GM19438 (cell line): Measurements from ENCODE around the gene ARMC2.
"Not testable (repeated sequence)": the region's sequence is repeated elsewhere in the genome, so short reads cannot be mapped to it uniquely, and the experiment has no call there.

ENCODE experiments used
- ATAC-seq: cut with Tn5 transposase; IDR thresholded peaks from one replicate; pipeline ENCODE4 v1.9.1; 2021; ENCODE audit warnings: low read depth; ENCODE audit not compliant: unreplicated experiment

Gene ARMC2

GRCh38 chr6:108866798-108867197, 18.6 kb downstream of the ARMC2 start:
- ATAC-seq, result no peak

- ATAC-seq, result no peak
These were observed 20.4 kb downstream of the ARMC2 start for GRCh38 chr6:108868647-108869046.

- no peak for ATAC-seq
These were observed 21.7 kb downstream of the ARMC2 start for GRCh38 chr6:108869876-108870275.

GRCh38 chr6:108870357-108870756, 22.1 kb downstream of the ARMC2 start:
- ATAC-seq, result no peak

- ATAC-seq, result no peak
These were observed 23.9 kb downstream of the ARMC2 start for GRCh38 chr6:108872141-108872557.

- ATAC-seq, result no peak
These were observed 24.4 kb downstream of the ARMC2 start for GRCh38 chr6:108872575-108872974.

- ATAC-seq, result no peak
These were observed 25.0 kb downstream of the ARMC2 start for GRCh38 chr6:108873251-108873650.

- ATAC-seq, result no peak
These were observed 25.7 kb downstream of the ARMC2 start for GRCh38 chr6:108873971-108874370.

GRCh38 chr6:108874470-108875160, 26.4 kb downstream of the ARMC2 start:
- ATAC-seq, result peak; percentile 89

- no peak for ATAC-seq
These were observed 26.9 kb downstream of the ARMC2 start for GRCh38 chr6:108875161-108875555.

GRCh38 chr6:108877046-108877751, 29.0 kb downstream of the ARMC2 start:
- no peak for ATAC-seq

- no peak for ATAC-seq
These were observed 30.7 kb downstream of the ARMC2 start for GRCh38 chr6:108878942-108879341.

- ATAC-seq, result peak; percentile 79
These were observed 35.0 kb downstream of the ARMC2 start for GRCh38 chr6:108883172-108883571.

- ATAC-seq, result no peak
These were observed 36.2 kb downstream of the ARMC2 start for GRCh38 chr6:108884211-108885059.

GRCh38 chr6:108888052-108888451, 39.8 kb downstream of the ARMC2 start:
- no peak for ATAC-seq

- no peak for ATAC-seq
These were observed 40.5 kb downstream of the ARMC2 start for GRCh38 chr6:108888745-108889144.

- ATAC-seq, result not testable (repeated sequence)
These were observed 42.7 kb downstream of the ARMC2 start for GRCh38 chr6:108890898-108891297.

- ATAC-seq, result no peak
These were observed 47.3 kb downstream of the ARMC2 start for GRCh38 chr6:108895571-108895970.

GRCh38 chr6:108896111-108896661, 48.0 kb downstream of the ARMC2 start:
- no peak for ATAC-seq

- ATAC-seq, result no peak
These were observed 49.1 kb downstream of the ARMC2 start for GRCh38 chr6:108897371-108897770.

GRCh38 chr6:108902382-108902792, 54.2 kb downstream of the ARMC2 start:
- no peak for ATAC-seq
